ENCODE results near the gene CYP4F22.
"Not testable (repeated sequence)": the region's sequence is repeated elsewhere in the genome, so short reads cannot be mapped to it uniquely, and the experiment has no call there.

Gene CYP4F22

DNA sequence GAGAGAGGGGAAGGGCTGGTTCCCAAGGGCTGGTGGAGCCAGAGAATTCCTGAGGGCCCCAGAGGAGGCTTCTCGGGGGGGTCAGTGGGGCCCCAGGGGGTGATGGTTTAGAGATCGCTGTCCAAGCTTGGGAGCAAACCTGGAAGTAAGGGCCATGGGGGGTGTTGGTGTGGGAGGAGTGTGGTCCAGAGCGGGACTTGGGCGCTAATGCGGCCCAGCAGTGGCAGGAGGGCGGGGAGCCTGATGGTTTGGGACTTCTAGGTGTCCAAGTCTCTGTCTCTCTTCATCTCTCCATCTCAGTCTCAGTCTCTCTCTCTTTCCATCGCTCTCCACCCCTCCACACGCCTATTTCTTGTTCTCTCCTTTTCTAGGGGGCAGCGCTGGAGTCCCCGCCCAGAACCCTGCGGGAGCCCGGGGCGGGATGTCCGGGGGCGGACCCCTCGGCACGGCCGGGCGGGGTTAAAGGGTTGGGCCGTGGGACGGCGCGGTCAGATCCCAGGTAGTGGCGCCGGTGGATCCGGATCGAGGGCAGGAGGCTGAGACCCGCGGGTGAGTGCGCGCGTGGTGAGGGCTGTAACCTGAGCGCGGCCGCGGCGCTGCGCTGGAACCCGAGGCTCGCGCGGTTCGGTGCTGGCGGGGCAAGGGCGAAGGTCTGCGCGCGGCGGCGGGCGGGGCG is at the start of gene CYP4F22:
Gene CYP4F22, plus strand, starts transcription at position 491 of the 676 bp plus-strand sequence. CDS start 16,812 bp downstream, outside the sequence.
- DNase-seq (ENCODE audit: low spot score): no peak

DNA sequence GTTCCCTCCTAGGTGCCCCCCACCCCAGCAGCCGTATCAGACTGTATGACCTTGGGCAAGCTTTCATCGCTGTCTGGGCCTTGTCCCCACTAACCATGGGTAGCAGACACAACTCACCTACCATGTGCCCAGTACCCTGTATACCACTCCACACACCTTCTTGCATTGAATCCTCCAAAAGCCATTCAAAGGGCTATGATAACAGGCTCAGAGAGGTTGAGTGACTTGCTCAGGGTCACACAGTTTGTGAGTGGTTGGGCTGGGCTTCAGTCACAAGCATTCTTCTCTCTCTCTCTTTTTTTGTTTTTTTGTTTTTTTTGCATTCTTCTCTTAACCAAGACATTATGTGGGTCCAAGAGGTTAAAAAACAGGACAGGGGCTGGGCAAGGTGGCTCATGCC is 46.6 kb upstream of the CYP4F22 start:
- no peak for DNase-seq (ENCODE audit: low spot score)

DNA sequence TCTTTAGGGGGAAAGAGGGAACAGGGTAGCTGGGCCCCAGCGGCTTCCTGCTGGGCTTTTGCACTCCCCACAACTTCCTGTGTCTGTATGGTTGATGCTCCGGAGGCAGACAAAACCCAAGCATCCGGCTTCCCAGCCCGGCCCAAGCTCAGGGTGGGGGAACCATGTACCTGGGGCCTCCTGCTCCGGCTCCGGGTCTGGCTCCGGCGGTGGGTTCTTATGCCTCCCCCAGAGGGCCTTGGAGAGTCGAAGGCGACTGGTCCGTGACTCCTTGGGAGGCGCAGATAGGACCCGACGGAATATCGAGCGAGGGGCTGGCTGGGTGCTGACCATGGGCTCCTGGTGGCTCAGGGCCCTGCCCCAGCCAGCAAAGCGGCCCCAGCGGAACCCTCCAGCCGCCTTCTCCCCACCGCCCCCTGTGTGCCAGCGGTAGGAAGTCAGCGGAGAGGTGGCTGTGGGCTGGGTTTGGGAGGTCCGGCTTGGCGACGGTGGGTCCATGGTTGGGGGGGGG is 44.4 kb upstream of the CYP4F22 start:
- DNase-seq (ENCODE audit: low spot score): no peak

DNA sequence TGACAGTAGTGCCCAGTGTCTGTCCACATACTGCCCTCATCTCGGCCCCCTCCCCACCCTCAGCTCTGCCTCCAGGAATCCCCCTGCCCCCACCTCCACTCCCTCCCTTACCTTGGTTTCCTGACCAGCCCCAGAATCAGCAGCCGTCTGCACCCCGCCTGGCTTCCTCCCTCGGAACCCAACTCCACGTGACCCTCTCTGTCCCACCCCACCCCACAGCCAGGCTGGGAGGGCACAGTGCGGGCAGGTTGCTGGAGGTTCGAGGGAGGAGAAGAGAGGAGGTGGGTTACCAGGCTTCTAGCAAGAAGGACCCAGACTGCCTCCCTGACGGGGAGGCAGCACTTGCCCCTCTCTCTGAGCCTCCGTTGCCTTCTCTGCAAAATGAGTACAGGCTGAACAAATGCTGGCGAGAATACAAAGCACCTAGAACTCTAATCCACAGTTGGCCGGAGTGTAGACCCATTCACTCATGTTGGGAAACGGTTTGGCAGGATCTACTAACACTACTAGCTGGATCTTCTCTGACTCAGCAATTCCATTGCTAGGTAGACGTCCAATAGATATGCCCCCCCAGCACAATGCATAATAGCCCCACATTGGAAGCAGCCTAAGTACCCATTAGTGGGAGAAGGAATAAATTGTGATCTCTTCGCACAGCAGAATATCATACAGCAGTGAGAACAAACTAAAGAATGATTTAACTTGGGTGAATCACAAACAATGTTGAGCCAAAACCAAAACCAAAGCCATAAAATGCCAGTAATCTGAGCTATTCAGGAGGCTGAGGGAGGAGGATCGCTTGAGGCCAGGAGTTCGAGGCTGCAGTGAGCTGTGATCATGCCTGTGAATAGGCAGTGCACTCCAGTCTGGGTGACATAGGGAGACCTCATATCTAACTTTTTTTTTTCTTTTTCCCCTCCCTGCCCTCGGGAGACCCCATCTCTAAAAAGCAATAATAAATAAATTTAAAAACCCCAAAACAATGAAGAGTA is 43.6 kb upstream of the CYP4F22 start, which contains the start of gene RASAL3:
Gene RASAL3, minus strand, starts transcription at position 151 of the 992 bp plus-strand sequence. CDS start 186 bp downstream, outside the sequence.
- DNase-seq (ENCODE audit: low spot score): no peak

DNA sequence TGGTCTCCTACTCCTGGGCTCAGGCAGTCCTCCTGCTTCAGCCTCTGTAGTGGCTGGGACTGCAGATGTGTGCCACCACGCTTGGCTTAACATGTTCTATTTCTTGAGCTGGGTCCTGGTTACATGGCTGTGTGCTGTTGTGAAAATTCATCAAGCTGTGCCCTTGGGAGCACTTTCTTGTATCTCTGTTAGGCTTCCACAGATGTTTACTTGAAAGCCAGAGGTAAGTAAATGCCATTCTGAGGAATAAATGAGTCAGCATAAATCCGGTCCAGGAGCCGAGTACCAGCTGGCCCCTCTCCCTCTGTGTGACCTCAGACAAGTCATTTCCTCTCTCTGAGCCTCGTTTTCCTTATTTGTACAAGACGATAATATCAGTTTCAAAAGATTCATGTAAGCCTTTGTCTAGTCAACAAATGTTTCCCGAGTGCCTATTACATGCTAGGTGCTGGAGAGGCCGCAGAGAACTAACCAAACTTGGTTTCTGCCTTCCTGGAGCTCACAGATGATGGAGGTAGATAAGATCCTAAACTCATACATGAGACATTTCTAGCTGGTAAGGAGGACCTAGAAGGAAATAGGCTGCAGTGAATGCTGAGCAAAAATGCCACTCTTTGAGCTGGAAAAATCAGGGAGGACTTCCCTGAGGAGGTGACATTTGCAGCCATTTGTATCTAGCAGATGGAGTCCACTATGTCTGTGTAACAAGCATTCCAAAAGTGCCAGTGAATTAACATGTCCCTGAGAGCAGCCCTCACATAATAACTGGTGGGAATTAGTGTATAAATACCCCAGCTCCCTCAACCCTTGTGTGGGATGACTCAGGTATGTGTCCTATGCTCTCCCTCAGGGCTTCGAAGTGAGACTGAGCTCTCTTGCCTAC is 41.2 kb upstream of the CYP4F22 start:
- DNase-seq (ENCODE audit: low spot score): no peak

DNA sequence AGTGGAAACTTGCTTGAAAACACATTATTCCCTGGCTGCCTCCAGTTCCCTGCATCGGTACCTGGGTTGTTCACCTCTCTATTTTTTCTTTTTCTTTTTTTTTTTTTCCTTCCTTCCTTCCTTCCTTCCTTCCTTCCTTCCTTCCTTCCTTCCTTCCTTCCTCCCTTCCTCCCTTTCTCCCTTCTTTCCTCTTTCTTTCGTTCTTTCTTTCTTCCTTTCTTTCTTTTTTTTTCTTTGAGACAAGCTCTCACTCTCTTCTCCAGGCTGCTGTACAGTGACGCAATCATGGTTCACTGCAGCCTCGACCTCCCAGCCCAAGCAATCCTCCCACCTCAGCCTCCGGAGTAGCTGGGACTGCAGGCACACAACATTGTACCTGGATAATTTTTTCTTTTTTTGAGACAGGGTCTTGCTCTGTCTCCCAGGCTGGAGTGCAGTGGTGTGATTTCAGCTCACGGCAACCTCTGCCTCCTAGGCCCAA is 40.6 kb upstream of the CYP4F22 start:
- no peak for DNase-seq (ENCODE audit: low spot score)

DNA sequence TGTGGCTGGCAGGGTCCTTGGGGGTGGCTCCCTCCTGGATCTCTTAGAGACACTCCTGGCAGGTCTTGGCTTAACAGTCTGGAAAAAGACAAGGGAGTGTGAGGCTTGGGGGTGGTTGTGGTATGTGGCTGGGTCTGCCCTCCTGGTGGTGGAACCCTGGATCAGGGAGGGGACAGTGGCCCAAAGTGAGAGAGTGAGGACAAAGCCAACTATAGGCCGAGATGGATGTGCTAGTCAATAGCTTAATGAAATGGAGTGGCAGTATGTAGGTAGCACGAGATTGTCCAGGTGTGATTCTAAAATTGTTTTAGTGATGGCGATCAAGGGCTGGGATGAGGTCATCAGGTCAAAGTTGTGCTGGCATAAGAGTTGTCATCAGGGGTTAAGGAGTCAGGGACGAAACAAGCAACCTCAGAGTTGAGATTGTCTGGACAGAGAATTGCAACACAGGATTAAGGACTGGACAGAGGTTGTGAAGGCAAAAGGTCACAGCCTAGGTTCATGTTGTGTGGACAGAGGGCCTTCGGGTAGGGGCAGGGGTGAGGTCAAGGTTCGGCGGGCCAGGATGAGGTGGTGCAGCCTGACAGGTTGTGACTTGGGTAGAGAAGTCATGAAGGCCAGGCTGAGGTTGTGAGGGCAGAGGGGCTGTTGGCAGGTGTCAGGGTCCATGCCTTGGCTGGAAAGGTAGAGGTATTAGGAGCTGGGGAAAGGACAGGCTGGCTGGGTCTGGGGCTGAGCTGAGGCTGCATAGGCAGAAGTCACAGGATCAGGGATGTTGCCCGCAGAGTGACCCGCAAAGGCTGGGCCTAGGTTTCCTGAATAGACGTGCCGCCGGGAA is 39.4 kb upstream of the CYP4F22 start:
- no peak for DNase-seq (ENCODE audit: low spot score)

DNA sequence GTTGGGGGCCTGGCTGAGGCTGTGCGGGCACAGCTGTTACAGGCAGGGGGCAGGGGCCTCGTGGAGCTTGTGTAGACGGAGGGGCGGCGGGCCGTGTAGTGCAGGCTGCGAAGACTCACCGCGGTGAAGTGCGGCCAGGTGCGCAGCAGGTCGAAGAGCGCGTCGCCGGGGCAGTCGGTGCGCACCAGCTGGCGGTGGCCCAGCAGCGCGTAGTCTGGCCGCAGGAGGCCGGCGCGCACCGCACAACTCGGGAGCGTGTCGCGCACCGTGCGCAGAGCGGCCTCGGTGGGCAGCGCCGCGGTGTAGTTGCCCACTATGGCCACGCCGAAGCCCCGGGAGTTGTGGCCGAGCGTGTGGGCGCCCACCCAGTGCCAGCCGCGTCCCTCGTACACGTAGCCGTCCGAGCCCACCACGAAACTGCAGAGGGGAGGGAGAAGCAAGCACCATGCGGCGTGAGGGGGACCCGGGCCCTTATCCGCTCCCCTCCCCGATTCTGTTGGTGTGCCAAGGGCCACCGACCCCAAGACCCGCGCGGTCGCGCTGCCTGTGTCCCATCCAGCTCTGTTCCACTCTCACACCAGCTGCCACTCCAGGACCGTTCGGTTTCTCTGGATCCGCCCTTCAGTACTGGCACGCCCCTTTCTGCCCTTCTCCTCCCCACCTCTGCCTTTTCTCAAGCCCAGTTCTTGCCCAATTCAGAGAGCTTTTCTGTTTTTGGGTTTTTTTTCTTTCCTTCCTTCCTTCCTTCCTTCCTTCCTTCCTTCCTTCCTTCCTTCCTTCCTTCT is 38.6 kb upstream of the CYP4F22 start:
- peak; percentile 65 for DNase-seq (ENCODE audit: low spot score)

DNA sequence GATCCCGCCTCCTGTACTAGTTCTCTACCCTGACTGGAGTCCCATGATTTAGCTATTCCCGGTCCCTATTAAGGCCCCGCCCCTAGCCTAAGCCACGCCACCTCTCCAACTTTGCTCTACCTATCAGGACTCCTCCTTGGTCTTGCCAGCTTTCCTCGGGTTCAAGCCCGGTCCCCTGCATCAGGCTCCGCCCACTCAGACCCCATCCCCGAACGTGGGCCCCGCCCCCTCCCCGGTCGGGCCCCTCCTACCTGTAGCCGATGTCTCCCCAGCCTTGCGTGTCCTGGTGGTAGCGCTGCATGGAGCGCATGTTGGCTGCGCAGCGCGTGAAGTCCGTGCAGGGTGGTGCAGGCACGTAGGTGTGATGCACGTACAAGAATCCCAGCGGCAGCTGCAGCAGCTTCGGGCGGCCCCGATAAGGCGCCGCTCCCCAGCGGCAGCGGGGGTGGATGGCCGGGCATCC is 36.7 kb upstream of the CYP4F22 start:
- no peak for DNase-seq (ENCODE audit: low spot score)

DNA sequence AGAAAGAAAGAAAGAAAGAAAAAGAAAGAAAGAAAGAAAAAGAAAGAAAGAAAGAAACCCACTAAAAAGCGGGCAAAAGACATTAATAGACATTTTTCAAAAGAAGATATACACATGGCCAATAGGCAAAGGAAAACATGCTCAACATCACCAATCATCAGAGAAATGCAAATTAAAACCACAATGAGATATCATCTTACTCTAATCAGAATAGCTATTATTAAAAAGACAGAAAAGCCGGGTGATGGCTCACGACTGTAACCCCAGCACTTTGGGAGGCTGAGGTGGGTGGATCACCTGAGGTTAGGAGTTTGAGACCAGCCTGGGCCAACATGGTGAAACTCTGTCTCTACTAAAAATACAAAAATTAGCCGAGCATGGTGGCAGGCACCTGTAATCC is 34.5 kb upstream of the CYP4F22 start:
- not testable (repeated sequence) for DNase-seq (ENCODE audit: low spot score)

DNA sequence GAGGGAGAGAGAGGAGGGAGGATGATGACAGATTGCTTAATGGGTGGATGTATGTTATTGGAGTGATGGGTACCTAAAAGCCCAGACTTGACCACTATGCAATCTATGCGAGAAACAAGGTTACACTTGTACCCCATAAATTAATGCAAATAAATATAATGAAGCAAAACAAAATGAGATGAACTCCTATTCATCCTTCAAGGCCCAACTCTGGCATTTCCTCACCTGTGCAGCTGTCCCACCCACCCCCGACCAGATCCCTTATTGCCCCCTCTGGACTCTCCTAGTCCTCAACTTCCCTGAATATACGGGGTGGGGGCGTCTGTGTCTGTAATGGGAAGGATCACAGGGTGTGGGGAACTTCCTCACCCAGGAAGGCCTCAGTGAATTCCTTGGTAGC is 33.2 kb upstream of the CYP4F22 start:
- DNase-seq (ENCODE audit: low spot score): no peak

DNA sequence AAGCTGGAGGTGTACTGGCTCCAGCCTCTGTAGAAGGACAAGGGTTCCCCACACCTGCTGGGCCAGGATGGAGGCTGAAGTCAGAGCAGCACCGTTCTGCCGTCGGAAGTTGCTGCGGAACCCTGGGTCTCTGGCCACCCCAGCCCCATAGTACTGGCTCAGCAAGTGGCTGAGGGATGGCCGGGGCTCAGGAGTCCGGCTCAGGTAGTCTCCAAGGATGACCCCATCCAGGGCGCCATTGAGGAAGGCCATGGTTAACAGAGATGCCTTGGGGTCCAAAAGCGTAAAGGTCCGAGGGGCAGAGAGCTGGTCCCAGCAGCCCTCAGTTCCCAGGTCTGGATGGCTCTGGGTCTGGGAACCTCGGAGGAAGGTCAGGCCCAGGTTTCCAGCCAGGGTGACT is 32.7 kb upstream of the CYP4F22 start:
- no peak for DNase-seq (ENCODE audit: low spot score)

DNA sequence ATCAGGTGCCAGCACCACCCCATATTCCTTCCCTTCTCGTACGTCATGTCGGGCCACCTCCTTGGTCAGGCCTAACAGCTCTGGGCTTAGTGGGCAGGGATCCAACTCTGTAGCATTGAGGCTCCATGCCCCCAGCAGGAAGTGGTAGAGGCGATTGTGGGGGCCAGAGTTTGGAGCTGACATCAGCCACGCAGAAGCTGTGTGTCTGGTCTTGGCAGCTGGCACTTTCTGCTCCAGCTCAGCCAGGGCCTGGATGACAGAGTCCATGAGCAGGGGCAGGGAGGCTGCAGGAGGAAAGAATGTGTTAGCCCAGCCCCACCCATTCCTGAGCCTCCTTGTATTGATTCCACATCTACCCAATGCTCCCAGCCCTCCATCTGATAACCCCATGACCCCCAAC is 32.0 kb upstream of the CYP4F22 start:
- DNase-seq (ENCODE audit: low spot score): no peak

DNA sequence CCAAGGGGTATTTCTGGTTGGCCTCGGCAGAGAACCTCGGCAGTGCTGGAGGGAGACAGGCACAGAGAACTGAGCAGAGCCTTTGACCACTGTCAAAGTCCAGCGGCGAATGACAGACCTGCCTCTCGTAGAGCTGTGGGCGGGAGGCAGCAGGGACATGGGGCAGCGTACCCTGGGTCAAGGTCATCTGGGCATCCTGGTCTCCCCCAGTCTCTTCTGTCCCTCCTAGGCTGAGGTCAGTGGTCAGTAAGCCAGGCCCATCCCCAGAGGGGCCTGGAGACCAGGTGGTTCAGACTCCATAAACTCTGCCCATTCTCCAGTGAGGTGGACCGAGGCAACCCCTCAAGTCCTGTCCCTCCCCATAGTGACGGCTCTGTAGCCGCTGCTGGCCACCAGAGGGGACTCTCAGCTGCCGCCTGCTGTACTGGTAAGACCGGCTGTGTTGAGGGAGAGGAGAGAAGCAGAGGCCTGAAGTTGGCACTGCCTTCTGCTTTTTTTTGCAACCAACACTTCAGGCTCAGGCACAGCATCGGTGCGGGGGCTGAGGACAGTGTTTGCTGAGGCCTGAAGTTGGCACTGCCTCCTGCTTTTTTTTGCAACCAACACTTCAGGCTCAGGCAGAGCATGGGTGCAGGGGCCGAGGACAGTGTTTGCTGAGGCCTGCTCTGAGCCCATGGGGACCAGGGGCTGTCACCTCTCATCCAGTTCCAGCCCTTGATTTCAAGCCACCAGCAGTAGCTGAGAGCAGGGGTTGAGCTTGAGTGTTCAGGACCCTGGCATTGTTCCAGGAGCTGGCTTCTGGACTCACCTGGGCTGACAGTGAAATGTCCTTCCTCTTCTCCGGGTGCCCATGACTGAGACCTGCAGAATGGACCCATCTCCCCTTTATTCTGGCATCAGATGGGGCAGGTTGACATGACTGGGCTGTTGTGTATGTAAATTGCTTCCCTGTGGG is 28.7 kb upstream of the CYP4F22 start, which contains the start of gene PGLYRP2:
Gene PGLYRP2, minus strand, starts transcription at position 111 of the 955 bp plus-strand sequence. CDS start 130 bp downstream, outside the sequence.
- DNase-seq (ENCODE audit: low spot score): no peak

DNA sequence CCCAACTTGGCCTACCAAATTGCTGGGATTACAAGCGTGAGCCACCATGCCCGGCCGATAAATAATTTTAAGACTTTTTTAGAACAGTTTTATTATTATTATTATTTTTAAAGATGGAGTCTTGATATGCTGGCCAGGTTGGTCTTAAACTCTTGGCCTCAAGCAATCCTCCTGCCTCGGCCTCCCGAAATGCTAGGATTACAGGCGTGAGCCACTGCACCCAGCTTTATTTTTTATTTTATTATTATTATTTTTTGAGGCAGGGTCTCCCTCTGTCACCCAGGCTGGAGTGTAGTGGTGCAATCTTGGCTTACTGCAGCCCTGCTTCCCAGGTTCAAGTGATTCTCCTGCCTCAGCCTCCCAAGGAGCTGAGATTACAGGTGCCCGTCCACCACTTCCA is 27.3 kb upstream of the CYP4F22 start:
- not testable (repeated sequence) for DNase-seq (ENCODE audit: low spot score)

DNA sequence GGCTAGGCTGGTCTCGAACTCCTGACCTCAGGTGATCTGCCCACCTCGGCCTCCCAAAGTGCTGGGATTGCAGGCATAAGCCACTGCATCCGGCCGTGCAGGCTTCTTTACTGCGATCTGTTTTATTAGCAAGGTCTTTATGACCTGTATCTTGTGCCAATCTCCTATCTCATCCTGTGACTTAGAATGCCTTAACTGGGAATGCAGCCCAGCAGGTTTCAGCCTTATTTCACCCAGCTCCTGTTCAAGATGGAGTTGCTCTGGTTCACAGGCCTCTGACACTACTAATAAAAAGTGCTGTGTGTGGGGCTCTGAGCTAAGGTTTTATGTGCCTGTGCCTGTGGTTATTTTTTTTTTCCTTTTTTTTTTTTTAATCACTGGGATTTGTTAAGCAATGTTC is 22.6 kb upstream of the CYP4F22 start:
- not testable (repeated sequence) for DNase-seq (ENCODE audit: low spot score)

DNA sequence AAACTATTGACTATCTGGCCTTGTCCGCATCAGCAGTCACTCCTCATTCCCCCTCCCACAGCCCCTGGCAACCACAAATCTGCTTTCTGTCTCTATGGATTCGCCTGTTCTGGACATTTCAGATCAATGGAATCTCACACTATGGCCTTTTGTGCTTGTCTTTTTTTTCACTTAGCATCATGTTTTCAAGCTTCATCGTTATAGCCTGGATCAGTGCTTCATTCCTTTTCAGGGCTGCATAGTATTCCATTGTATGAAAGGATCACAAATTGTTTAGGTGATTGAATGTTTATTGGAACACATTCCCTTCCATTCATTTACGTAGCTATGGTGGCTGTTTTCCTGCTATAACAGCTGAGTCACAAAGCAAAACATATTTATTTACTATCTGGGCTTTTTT is 21.3 kb upstream of the CYP4F22 start:
- DNase-seq (ENCODE audit: low spot score): no peak

DNA sequence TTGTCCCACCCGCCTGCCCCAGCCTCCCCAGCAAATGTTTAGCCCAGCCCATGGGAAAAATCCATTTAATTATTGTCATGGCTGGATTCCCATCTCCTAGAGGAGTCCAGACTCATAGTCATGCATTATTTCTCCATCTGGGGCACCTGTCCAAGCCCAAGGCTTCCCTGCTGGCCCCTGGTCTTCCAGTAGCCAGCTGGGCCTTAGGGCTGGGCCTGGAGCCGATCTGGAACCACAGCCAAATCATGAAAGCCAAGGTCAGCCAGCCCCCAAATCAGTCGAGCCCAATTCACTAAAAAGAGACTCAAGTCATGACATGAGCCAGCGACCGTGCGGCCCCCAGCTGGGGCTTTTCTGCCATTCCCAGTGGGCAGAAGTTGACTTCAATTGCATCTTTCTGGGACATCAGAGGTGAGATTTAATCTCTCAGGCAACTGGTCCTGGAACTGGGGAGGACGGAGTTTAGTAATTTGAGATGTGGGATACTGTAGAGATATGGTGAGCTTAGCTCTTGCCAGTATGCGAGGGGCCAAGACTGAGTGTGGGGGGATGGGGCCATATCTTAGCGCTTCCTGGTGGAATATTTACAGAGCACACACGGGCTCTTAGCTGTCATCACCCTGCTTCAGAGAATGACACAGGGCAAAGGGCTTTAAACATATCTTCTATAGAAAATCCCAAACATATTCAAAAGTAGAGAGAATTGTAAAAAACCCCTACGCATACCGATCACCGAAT is 19.7 kb upstream of the CYP4F22 start:
- peak; percentile 21 for DNase-seq (ENCODE audit: low spot score)
